Mesenchymal stem cell (in vitro differentiated cells and primary cell): ENCODE data around the gene ERVH48-1.

Source experiments
- DNase-seq: peaks from one replicate; pipeline ENCODE4 v3.0.0-alpha.2; 2013
- H2AFZ ChIP-seq: one replicate; pipeline ENCODE4 v1.6.1; 2013; ENCODE audit warnings: low read depth, mild to moderate bottlenecking, control low read depth, inconsistent platforms, low read length, moderate library complexity
- H2AK5ac ChIP-seq: 2 replicates; pipeline ENCODE4 v1.6.1; 2013; ENCODE audit warnings: low read length, moderate library complexity, mild to moderate bottlenecking, inconsistent platforms; ENCODE audit not compliant: severe bottlenecking
- H2BK120ac ChIP-seq: one replicate; pipeline ENCODE4 v1.6.1; 2013; ENCODE audit warnings: low read depth, mild to moderate bottlenecking, inconsistent platforms, low read length, moderate library complexity
- H2BK12ac ChIP-seq, 2 experiments: one replicate each; pipeline ENCODE4 v1.6.1; 2013; ENCODE audit warnings: inconsistent platforms in 2 of 2, low read length in 2 of 2, mild to moderate bottlenecking in 2 of 2, moderate library complexity in 2 of 2, control low read depth in 1 of 2
- H2BK15ac ChIP-seq: one replicate; pipeline ENCODE4 v1.6.1; 2013; ENCODE audit warnings: mild to moderate bottlenecking, low read depth, inconsistent platforms; ENCODE audit not compliant: poor library complexity, severe bottlenecking
- H2BK5ac ChIP-seq: 2 replicates; pipeline ENCODE4 v1.6.1; 2013; ENCODE audit warnings: low read depth, mild to moderate bottlenecking, low read length, control low read depth, inconsistent platforms; ENCODE audit not compliant: poor library complexity, severe bottlenecking
- H3K14ac ChIP-seq, 2 experiments: one replicate each; pipeline ENCODE4 v1.6.1; 2013; ENCODE audit warnings: inconsistent platforms in 2 of 2, low read length in 2 of 2, control low read depth in 1 of 2, mild to moderate bottlenecking in 1 of 2, moderate library complexity in 1 of 2
- H3K18ac ChIP-seq, 2 experiments: one replicate each; pipeline ENCODE4 v1.6.1; 2013; ENCODE audit warnings: inconsistent platforms in 2 of 2, low read length in 2 of 2, control low read depth in 1 of 2, low read depth in 1 of 2, mild to moderate bottlenecking in 1 of 2
- H3K23ac ChIP-seq, 2 experiments: one replicate each; pipeline ENCODE4 v1.6.1; 2013; ENCODE audit warnings: inconsistent platforms in 2 of 2, low read length in 2 of 2, mild to moderate bottlenecking in 2 of 2, moderate library complexity in 2 of 2, control low read depth in 1 of 2
- H3K27ac ChIP-seq: 2 replicates; pipeline ENCODE4 v1.5.1; 2013; ENCODE audit warnings: mild to moderate bottlenecking, moderate library complexity, low read length, control low read depth, inconsistent platforms; ENCODE audit not compliant: poor library complexity, severe bottlenecking
- H3K27me3 ChIP-seq, 2 experiments: 2 replicates each; pipeline versions ENCODE4 v1.6.1 to v1.7.0; 2013; ENCODE audit warnings: low read length in 2 of 2, mild to moderate bottlenecking in 2 of 2, moderate library complexity in 2 of 2, control low read depth in 1 of 2, inconsistent platforms in 1 of 2; ENCODE audit not compliant: control insufficient read depth in 1 of 2, insufficient read depth in 1 of 2
- H3K36me3 ChIP-seq, 2 experiments: 2 replicates each; pipeline versions ENCODE4 v1.6.1 to v1.7.0; 2013; ENCODE audit warnings: low read length in 2 of 2, control low read depth in 1 of 2, inconsistent platforms in 1 of 2, low read depth in 1 of 2, mild to moderate bottlenecking in 1 of 2; ENCODE audit not compliant: insufficient read depth in 2 of 2, control insufficient read depth in 1 of 2
- H3K4ac ChIP-seq, 2 experiments: one replicate each; pipeline ENCODE4 v1.6.1; 2013; ENCODE audit warnings: inconsistent platforms in 2 of 2, low read length in 2 of 2, mild to moderate bottlenecking in 2 of 2, moderate library complexity in 2 of 2, control low read depth in 1 of 2, low read depth in 1 of 2
- H3K4me1 ChIP-seq: 2 replicates; pipeline ENCODE4 v1.6.1; 2013; ENCODE audit warnings: low read depth, low read length, control low read depth; ENCODE audit not compliant: control insufficient read depth, insufficient read depth
- H3K4me2 ChIP-seq: 2 replicates; pipeline ENCODE4 v1.6.1; 2013; ENCODE audit warnings: low read length, mild to moderate bottlenecking, inconsistent platforms; ENCODE audit not compliant: poor library complexity, severe bottlenecking
- H3K4me3 ChIP-seq, 2 experiments: 2 replicates each; pipeline versions ENCODE4 v1.5.1 to v1.7.0; 2013; ENCODE audit warnings: low read length in 2 of 2, mild to moderate bottlenecking in 2 of 2, control low read depth in 1 of 2, low read depth in 1 of 2; ENCODE audit not compliant: insufficient read depth in 1 of 2
- H3K79me1 ChIP-seq: replicated peaks from 2 replicates; pipeline ENCODE4 v1.6.1; 2013; ENCODE audit warnings: mild to moderate bottlenecking, control low read depth, low read length, inconsistent platforms; ENCODE audit not compliant: poor library complexity, severe bottlenecking
- H3K9ac ChIP-seq: 2 replicates; pipeline ENCODE4 v1.7.0; 2013; ENCODE audit warnings: mild to moderate bottlenecking, low read length, moderate library complexity
- H3K9me3 ChIP-seq: 2 replicates; pipeline ENCODE4 v1.7.0; 2013; ENCODE audit warnings: mild to moderate bottlenecking, low read length; ENCODE audit not compliant: control insufficient read depth
- H4K8ac ChIP-seq: one replicate; pipeline ENCODE4 v1.6.1; 2013; ENCODE audit warnings: inconsistent platforms, mild to moderate bottlenecking, low read length, moderate library complexity
- H4K91ac ChIP-seq: one replicate; pipeline ENCODE4 v1.6.1; 2013; ENCODE audit warnings: mild to moderate bottlenecking, low read length, inconsistent platforms
- WGBS: methylation state at CpG from one replicate; pipeline ENCODE4 v1.1.7; 2013; ENCODE audit warnings: mixed read lengths; 5-methylcytosine and 5-hydroxymethylcytosine counted together

ERVH48-1 gene

GRCh38 chr21:42903817-42904216 is 21.6 kb downstream of the ERVH48-1 start:
- DNase-seq = no peak
- WGBS = 99% methylated on average over 11 of the region's 11 CpGs
- Histone ChIP-seq H4K91ac (no peak overlapping the region), H3K14ac (no peak overlapping the region), H3K9ac (no peak overlapping the region), H3K18ac (no peak overlapping the region), H2BK5ac (no peak overlapping the region), H3K4me1 (peaks cover 4% of the 10 kb centered on the region), H3K27me3 (no peaks in the 10 kb centered on the region), H3K79me1 (peaks cover 41% of the 10 kb centered on the region), H2AFZ (no peak overlapping the region), H3K4me3 (no peak overlapping the region), H3K9me3 (no peaks in the 10 kb centered on the region), H3K27ac (no peak overlapping the region), H2BK120ac (no peak overlapping the region), H3K23ac (no peak overlapping the region), H2BK12ac (no peak overlapping the region), H3K4ac (no peak overlapping the region), H3K4me2 (no peak overlapping the region), H2AK5ac (no peak overlapping the region), H3K36me3 (peaks cover 70 to 73% of the 10 kb centered on the region in 2 experiments), H2BK15ac (no peak overlapping the region), H4K8ac (no peak overlapping the region)

- H2BK120ac ChIP-seq = no peak overlapping the region
- no peak overlapping the region for H3K9ac ChIP-seq
- H3K4me2 ChIP-seq = no peak overlapping the region
- H2AK5ac ChIP-seq = no peak overlapping the region
- H2BK15ac ChIP-seq = no peak overlapping the region
- no peak overlapping the region for H3K23ac ChIP-seq
- peaks cover 5% of the 10 kb centered on the region for H3K4me1 ChIP-seq
- H3K18ac ChIP-seq = no peak overlapping the region
- H3K79me1 ChIP-seq = peaks cover 31% of the 10 kb centered on the region
- H3K4ac ChIP-seq = no peak overlapping the region
- 98% methylated on average over 2 of the region's 4 CpGs for WGBS
- DNase-seq = no peak
- no peak overlapping the region for H3K4me3 ChIP-seq
- no peak overlapping the region for H4K8ac ChIP-seq
- no peaks in the 10 kb centered on the region for H3K9me3 ChIP-seq
- no peak overlapping the region for H3K14ac ChIP-seq
- no peak overlapping the region for H2BK5ac ChIP-seq
- H2AFZ ChIP-seq = no peak overlapping the region
- peak overlapping the region in 1 of 2 experiments; percentile 31 for H2BK12ac ChIP-seq
- no peaks in the 10 kb centered on the region for H3K27me3 ChIP-seq
- no peak overlapping the region for H4K91ac ChIP-seq
- no peak overlapping the region for H3K27ac ChIP-seq
- H3K36me3 ChIP-seq = peaks cover 54 to 72% of the 10 kb centered on the region in 2 experiments
Measured at GRCh38 chr21:42900446-42900845, 25.0 kb downstream of the ERVH48-1 start.

- DNase-seq = peak; percentile 98
- H3K4me2 ChIP-seq = peak within 1 kb of the TSS; percentile 92
- no peaks in the 10 kb centered on the region for H3K9me3 ChIP-seq
- H3K4me1 ChIP-seq = peaks cover 14% of the 10 kb centered on the region
- no peak within 1 kb of the TSS for H2AK5ac ChIP-seq
- H3K79me1 ChIP-seq = peaks cover 3% of the 10 kb centered on the region
- H2AFZ ChIP-seq = peak within 1 kb of the TSS; percentile 72
- peak within 1 kb of the TSS; percentile 83 for H3K27ac ChIP-seq
- peak within 1 kb of the TSS; percentile 57 to 99 for H3K4ac ChIP-seq
- peak within 1 kb of the TSS; percentile 86 to 98 for H3K4me3 ChIP-seq
- peaks cover 5 to 23% of the 10 kb centered on the region in 2 experiments for H3K36me3 ChIP-seq
- H3K9ac ChIP-seq = peak within 1 kb of the TSS; percentile 92
- peak within 1 kb of the TSS in 1 of 2 experiments; percentile 57 for H3K23ac ChIP-seq
- peak within 1 kb of the TSS; percentile 66 for H2BK5ac ChIP-seq
- peak within 1 kb of the TSS; percentile 99 for H4K8ac ChIP-seq
- no peaks in the 10 kb centered on the region for H3K27me3 ChIP-seq
- under 1% methylated on average over 75 of the region's 87 CpGs for WGBS
- peak within 1 kb of the TSS in 1 of 2 experiments; percentile 71 for H2BK12ac ChIP-seq
- H2BK120ac ChIP-seq = peak within 1 kb of the TSS; percentile 83
- H3K14ac ChIP-seq = peak within 1 kb of the TSS in 1 of 2 experiments; percentile 89
- no peak within 1 kb of the TSS for H2BK15ac ChIP-seq
- H3K18ac ChIP-seq = peak within 1 kb of the TSS; percentile 77 to 86
- H4K91ac ChIP-seq = peak within 1 kb of the TSS; percentile 85
Measured at GRCh38 chr21:42892931-42893755, 32.3 kb downstream of the ERVH48-1 start, which contains the start of gene NDUFV3. Gene NDUFV3, plus strand, starts transcription at chr21:42893309. Its CDS starts 25 bp downstream, at chr21:42893334.

- Histone ChIP-seq H2AFZ (peak overlapping the region; percentile 72), H3K9me3 (no peaks in the 10 kb centered on the region), H3K79me1 (peaks cover 3% of the 10 kb centered on the region), H2AK5ac (no peak overlapping the region), H3K36me3 (peaks cover 5 to 19% of the 10 kb centered on the region in 2 experiments), H3K4ac (peak overlapping the region; percentile 57 to 83), H3K9ac (peak overlapping the region; percentile 92), H2BK12ac (peak overlapping the region in 1 of 2 experiments; percentile 71), H3K27ac (peak overlapping the region; percentile 83), H3K27me3 (no peaks in the 10 kb centered on the region), H2BK120ac (peak overlapping the region; percentile 83), H2BK15ac (no peak overlapping the region), H3K4me2 (peak overlapping the region; percentile 92), H3K4me1 (peaks cover 14% of the 10 kb centered on the region), H4K91ac (peak overlapping the region; percentile 85), H3K18ac (peak overlapping the region; percentile 77 to 84), H3K14ac (peak overlapping the region in 1 of 2 experiments; percentile 9), H2BK5ac (peak overlapping the region; percentile 66), H3K23ac (no peak overlapping the region), H3K4me3 (peak overlapping the region; percentile 64 to 86), H4K8ac (peak overlapping the region; percentile 99)
- no peak for DNase-seq
- 44% methylated on average over 13 of the region's 18 CpGs for WGBS
Measured at GRCh38 chr21:42892582-42892930, 32.9 kb downstream of the ERVH48-1 start.
